Smooth muscle cell (in vitro differentiated cells): Measurements from ENCODE around the gene TRIM17. TPM values are rescaled to one million over a fixed set of nuclear protein-coding genes. Genes with fewer than 3 reads are reported as not detected.

Experiments used
- DNase-seq: peaks from one replicate; lab custom pipeline; 2025; ENCODE audit not compliant: unreplicated experiment; lab: John Stamatoyannopoulos, UW
- H2AFZ ChIP-seq: fragments of 200-600 bp; sonication (generic); 2 replicates; pipeline ENCODE4 v1.6.0; 2016; ENCODE audit warnings: antibody characterized with exemption, low read depth, mild to moderate bottlenecking
- H3F3A ChIP-seq: fragments of 200-600 bp; sonication (generic); 2 replicates; pipeline ENCODE4 v1.6.0; 2017; ENCODE audit warnings: antibody characterized with exemption, low read depth
- H3K27ac ChIP-seq: fragments of 200-600 bp; sonication (generic); 2 replicates; pipeline ENCODE4 v1.5.1; 2016; ENCODE audit warnings: low read depth, mild to moderate bottlenecking
- H3K27me3 ChIP-seq: fragments of 200-600 bp; sonication (generic); 2 replicates; pipeline ENCODE4 v1.6.1; 2016; ENCODE audit warnings: low read depth, mild to moderate bottlenecking
- H3K36me3 ChIP-seq: fragments of 200-600 bp; sonication (generic); 2 replicates; pipeline ENCODE4 v1.5.1; 2016; ENCODE audit warnings: low read depth
- H3K4me1 ChIP-seq: fragments of 200-600 bp; sonication (generic); 2 replicates; pipeline ENCODE4 v1.5.1; 2016; ENCODE audit warnings: low read depth
- H3K4me2 ChIP-seq: fragments of 200-600 bp; sonication (generic); 2 replicates; pipeline ENCODE4 v1.6.0; 2016; ENCODE audit warnings: mild to moderate bottlenecking
- H3K4me3 ChIP-seq: fragments of 200-600 bp; sonication (generic); 2 replicates; pipeline ENCODE4 v1.5.1; 2016; ENCODE audit warnings: mild to moderate bottlenecking
- H3K79me2 ChIP-seq: fragments of 200-600 bp; sonication (generic); 2 replicates; pipeline ENCODE4 v1.6.0; 2016; ENCODE audit warnings: low read depth, mild to moderate bottlenecking
- H3K9ac ChIP-seq: fragments of 200-600 bp; sonication (generic); 2 replicates; pipeline ENCODE4 v1.6.0; 2016; ENCODE audit warnings: low read depth
- H3K9me3 ChIP-seq: fragments of 200-600 bp; sonication (generic); replicated peaks from 2 replicates; pipeline ENCODE4 v1.5.1; 2016; ENCODE audit warnings: low read depth
- H4K20me1 ChIP-seq: fragments of 200-600 bp; sonication (generic); 2 replicates; pipeline ENCODE4 v1.6.0; 2016; ENCODE audit warnings: low read depth
- CTCF ChIP-seq: fragments of 200-600 bp; sonication (generic); IDR thresholded peaks from 2 replicates; pipeline ENCODE4 v1.5.1; 2017; ENCODE audit warnings: borderline replicate concordance, mild to moderate bottlenecking, antibody characterized with exemption; ENCODE audit not compliant: insufficient read depth, poor library complexity, severe bottlenecking
- WGBS: methylation state at CpG from one replicate; pipeline ENCODE4 v1.1.7; 2016; ENCODE audit warnings: low lambda C conversion rate; 5-methylcytosine and 5-hydroxymethylcytosine counted together
- polyA plus RNA-seq: library from polyadenylated mRNA; unstranded; fragments of >200 nt; fragmentation: Nextera tagmentation; extraction: Ambion mirVana; gene quantifications from 2 replicates; pipeline ENCODE4 v1.2.1, GENCODE V29; 2016
- total RNA-seq: library from RNA; depleted of rRNA; stranded (reverse); fragments of >200 nt; gene quantifications from 2 replicates; pipeline ENCODE4 v1.2.3, GENCODE V29; 2014

Gene TRIM17
- total and polyA plus RNA-seq, 2 experiments from 2014 or later = 1.5 to 1.6 TPM

DNA sequence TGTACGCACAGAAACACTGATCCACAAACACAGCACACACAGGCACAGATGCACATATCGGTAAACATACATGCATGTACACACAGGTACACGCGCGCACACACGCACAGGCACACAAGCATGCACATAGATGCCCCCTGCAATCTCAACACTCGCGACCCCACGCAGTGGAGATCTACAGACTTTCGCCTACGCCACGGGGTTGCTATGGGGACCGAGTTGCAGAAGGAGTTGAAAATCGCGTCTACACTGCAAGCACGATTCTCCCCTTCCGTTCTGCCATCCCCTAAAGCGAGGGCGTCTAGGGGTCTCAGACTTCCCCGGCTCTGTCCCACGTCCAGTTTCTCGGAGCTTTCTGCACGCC lies 826 bp downstream of the TRIM17 start:
- DNase-seq = no peak
- Histone ChIP-seq H3K4me1 (peaks cover 13% of the 10 kb centered on the region), H3K4me3 (peak overlapping the region; percentile 68), H3K27ac (no peak overlapping the region), H3F3A (peaks cover 4% of the 10 kb centered on the region), H4K20me1 (no peaks in the 10 kb centered on the region), H3K9me3 (no peaks in the 10 kb centered on the region), H2AFZ (peak overlapping the region; percentile 76), H3K4me2 (peak overlapping the region; percentile 94), H3K27me3 (no peaks in the 10 kb centered on the region), H3K36me3 (no peaks in the 10 kb centered on the region), H3K9ac (peak overlapping the region; percentile 9), H3K79me2 (no peaks in the 10 kb centered on the region)
- no peak for TF ChIP-seq CTCF
- 28% methylated on average over 22 of the region's 23 CpGs for WGBS

- WGBS = 64% methylated on average over 7 of the region's 7 CpGs
- no peak for DNase-seq
- peak overlapping the region; percentile 68 for H3K4me3 ChIP-seq
- H2AFZ ChIP-seq = no peak overlapping the region
- no peaks in the 10 kb centered on the region for H4K20me1 ChIP-seq
- TF ChIP-seq CTCF = no peak
- no peaks in the 10 kb centered on the region for H3K79me2 ChIP-seq
- no peak overlapping the region for H3K27ac ChIP-seq
- H3K9me3 ChIP-seq = no peaks in the 10 kb centered on the region
- no peaks in the 10 kb centered on the region for H3K27me3 ChIP-seq
- no peaks in the 10 kb centered on the region for H3K36me3 ChIP-seq
- peaks cover 13% of the 10 kb centered on the region for H3K4me1 ChIP-seq
- peak overlapping the region; percentile 94 for H3K4me2 ChIP-seq
- H3F3A ChIP-seq = peaks cover 4% of the 10 kb centered on the region
- H3K9ac ChIP-seq = no peak overlapping the region
Observed at GRCh38 chr1:228415221-228415620, 1.4 kb downstream of the TRIM17 start.

DNA sequence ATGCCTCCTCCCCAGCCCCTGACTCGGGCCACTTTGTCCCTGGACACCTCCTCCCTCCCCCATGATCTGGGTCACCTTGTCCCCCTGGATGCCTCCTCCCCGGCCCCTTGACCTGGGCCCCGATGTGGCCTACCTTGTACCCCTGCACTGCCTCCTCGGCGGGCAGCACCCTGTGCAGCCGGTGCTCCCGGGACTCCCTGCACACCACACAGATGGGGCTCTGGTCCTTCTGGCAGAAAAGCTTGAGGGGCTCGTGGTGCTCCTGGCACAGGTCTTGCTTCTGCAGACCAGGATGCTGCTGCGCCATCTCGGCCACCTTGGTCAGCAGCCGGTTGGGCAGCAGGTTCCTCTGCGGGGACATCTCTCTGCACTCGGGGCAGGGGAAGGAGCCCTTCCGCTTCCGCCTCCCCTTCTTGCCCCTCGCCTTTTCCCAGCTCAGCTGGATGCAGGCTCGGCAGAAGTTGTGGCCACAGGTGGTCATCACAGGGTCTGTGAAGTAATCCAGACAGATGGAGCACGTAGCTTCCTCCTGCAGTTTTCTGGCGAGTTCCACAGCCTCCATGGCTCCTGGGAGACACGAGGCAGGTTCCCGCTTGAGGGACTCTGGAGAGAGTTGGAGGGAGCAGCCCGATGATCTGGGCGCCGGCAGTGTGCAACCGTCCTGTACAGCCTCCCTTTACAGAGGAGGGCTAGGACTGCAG lies 2.0 kb downstream of the TRIM17 start:
- no peak for TF ChIP-seq CTCF
- no peaks in the 10 kb centered on the region for H3K27me3 ChIP-seq
- no peaks in the 10 kb centered on the region for H3K36me3 ChIP-seq
- H3K79me2 ChIP-seq = no peaks in the 10 kb centered on the region
- no peak for DNase-seq
- no peak overlapping the region for H3K27ac ChIP-seq
- H4K20me1 ChIP-seq = no peaks in the 10 kb centered on the region
- H3K9me3 ChIP-seq = no peaks in the 10 kb centered on the region
- H3K4me2 ChIP-seq = no peak overlapping the region
- peaks cover 4% of the 10 kb centered on the region for H3F3A ChIP-seq
- no peak overlapping the region for H2AFZ ChIP-seq
- 92% methylated on average over 25 of the region's 25 CpGs for WGBS
- peaks cover 13% of the 10 kb centered on the region for H3K4me1 ChIP-seq
- no peak overlapping the region for H3K9ac ChIP-seq
- no peak overlapping the region for H3K4me3 ChIP-seq
